ENCODE results near the gene DNAH1. TPM values are rescaled to one million over a fixed set of nuclear protein-coding genes. Genes with fewer than 3 reads are reported as not detected.

The DNAH1 gene
- total and polyA plus RNA-seq, 2 donors (not counting 1 experiment from before 2014, with no cell fraction given) = 47.2 to 59.2 TPM

DNA sequence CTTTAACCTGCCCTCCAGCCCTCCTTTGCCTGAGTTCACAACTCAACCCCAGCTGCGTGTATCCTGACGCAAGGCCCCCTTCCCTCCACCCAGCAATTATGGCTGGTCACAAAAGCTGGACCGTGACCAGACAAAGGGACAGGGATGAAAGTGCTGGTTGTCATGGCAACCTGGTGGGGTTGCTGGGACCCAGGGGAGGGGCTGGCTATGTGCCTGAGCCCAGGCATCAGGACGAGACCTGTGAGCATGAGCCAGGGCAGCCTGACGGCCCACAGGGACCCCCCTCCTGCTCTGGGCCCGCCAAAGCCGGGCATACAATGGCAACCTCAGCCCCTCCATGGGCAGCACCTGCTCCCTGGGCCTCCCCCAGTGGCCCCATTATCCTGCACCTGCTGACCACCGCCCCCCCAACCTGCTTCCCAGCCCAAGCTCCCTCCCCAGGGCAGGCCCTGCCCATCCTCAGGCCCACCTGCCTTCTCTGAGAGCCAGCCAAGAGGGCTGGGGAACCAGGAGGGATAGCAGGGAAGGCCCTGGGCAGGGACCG lies 4.5 kb upstream of the DNAH1 start:
- intact Hi-C loops (cut with micrococcal nuclease) = loop anchor here (5.0 kb wide), 1 partner anchor 34 kb away; the partner anchor contains the start of gene WDR82
- Histone ChIP-seq H3K4me3 (ENCODE audit: control extremely low read depth in 1 of 5, extremely low read depth in 1 of 5, insufficient read depth in 1 of 5, low read depth in 2 of 5, low read length in 4 of 5) (no peak overlapping the region), H3K4me1 (ENCODE audit: control insufficient read depth in 2 of 2, insufficient read depth in 2 of 2, low read length in 2 of 2) (peaks cover 32 to 49% of the 10 kb centered on the region in 2 donors), H3K27me3 (replicated peaks in 1 of 4; ENCODE audit: control extremely low read depth in 1 of 4, control insufficient read depth in 3 of 4, insufficient read depth in 4 of 4, low read length in 3 of 4) (no peaks in the 10 kb centered on the region), H4K20me1 (ENCODE audit: control insufficient read depth, insufficient read depth, low read length, poor library complexity, severe bottlenecking) (no peaks in the 10 kb centered on the region), H3K36me3 (replicated peaks in 1 of 2; ENCODE audit: control extremely low read depth in 1 of 2, control insufficient read depth in 1 of 2, extremely low read depth in 1 of 2, insufficient read depth in 2 of 2, low read length in 1 of 2) (peaks cover 4 to 9% of the 10 kb centered on the region in 2 experiments), H2AFZ (ENCODE audit: insufficient read depth, low read depth, low read length, poor library complexity, severe bottlenecking) (no peak overlapping the region), H3K4me2 (replicated peaks; ENCODE audit: low read depth, low read length, poor library complexity, severe bottlenecking) (peak overlapping the region; percentile 51), H3K9ac (ENCODE audit: low read length) (no peak overlapping the region), H3K9me3 (ENCODE audit: control extremely low read depth in 1 of 3, control insufficient read depth in 2 of 3, insufficient read depth in 1 of 3, low read length in 2 of 3) (no peaks in the 10 kb centered on the region), H3K27ac (ENCODE audit: low read length in 2 of 2) (peak overlapping the region; percentile 62 to 70), H3K79me2 (ENCODE audit: control insufficient read depth, insufficient read depth, low read length) (peaks cover 6% of the 10 kb centered on the region)
- ChIA-PET CTCF (interaction anchor here (1.2 to 3.4 kb wide), 3 partner anchors 9 to 41 kb away, joined by 3 to 18 read pairs (median 3); no protein-coding TSS in a partner anchor), POLR2A (interaction anchor here (1.0 to 1.5 kb wide), 2 partner anchors 10 to 32 kb away, joined by 3 to 12 read pairs; no protein-coding TSS in a partner anchor)
- TF ChIP-seq CTCF (IDR thresholded peaks at IDR 0.05) (no peak), EZH2 (IDR thresholded peaks at IDR 0.05; ENCODE audit: borderline replicate concordance, insufficient read depth, low read depth, low read length, poor library complexity, severe bottlenecking) (no peak)
- H3K9me3 Mint-ChIP-seq (ENCODE audit: insufficient read depth) = no peaks in the 10 kb centered on the region
- WGBS (ENCODE audit: insufficient coverage) = 96% methylated on average over 6 of the region's 9 CpGs
- DNase-seq (no peak), ATAC-seq (ENCODE audit: low read depth) (no peak)
- peak overlapping the region; percentile 89 for H3K27ac Mint-ChIP-seq
- H3K27me3 Mint-ChIP-seq = no peaks in the 10 kb centered on the region
- H3K4me1 Mint-ChIP-seq = peaks cover 62% of the 10 kb centered on the region
- peak overlapping the region; percentile 50 for H3K4me3 Mint-ChIP-seq

GRCh38 chr3:52313188-52313773 lies 2.8 kb upstream of the DNAH1 start:
- CTCF ChIA-PET = interaction anchor here (1.2 to 2.5 kb wide), 4 partner anchors 26 to 93 kb away, joined by 3 to 20 read pairs (median 5); no protein-coding TSS in a partner anchor
- no peaks in the 10 kb centered on the region for H3K9me3 Mint-ChIP-seq (ENCODE audit: insufficient read depth)
- H3K27me3 Mint-ChIP-seq = no peaks in the 10 kb centered on the region
- peak overlapping the region; percentile 76 for H3K4me3 Mint-ChIP-seq
- peak overlapping the region; percentile 94 for H3K27ac Mint-ChIP-seq
- POLR2A ChIA-PET = interaction anchor here (0.6 to 1.2 kb wide), 2 partner anchors 88 to 156 kb away, joined by 4 read pairs; partner anchors contain the start of gene TLR9
- intact Hi-C loops (cut with micrococcal nuclease) = loop anchor here (1.0 to 5.0 kb wide), 4 partner anchors 25 to 88 kb away; partner anchors contain the start of genes TLR9 and WDR82
- peak; percentile 1 for ATAC-seq (ENCODE audit: low read depth)
- peaks cover 69% of the 10 kb centered on the region for H3K4me1 Mint-ChIP-seq
- WGBS (ENCODE audit: insufficient coverage) = 100% methylated on average over 1 of the region's 2 CpGs
- no peak overlapping the region for H2AFZ ChIP-seq (ENCODE audit: insufficient read depth, low read depth, low read length, poor library complexity, severe bottlenecking)
- no peak for TF ChIP-seq CTCF (IDR thresholded peaks at IDR 0.05)
- TF ChIP-seq EZH2 (IDR thresholded peaks at IDR 0.05; ENCODE audit: borderline replicate concordance, insufficient read depth, low read depth, low read length, poor library complexity, severe bottlenecking) = no peak
- H3K79me2 ChIP-seq (ENCODE audit: control insufficient read depth, insufficient read depth, low read length) = peaks cover 6% of the 10 kb centered on the region
- H3K27me3 ChIP-seq (replicated peaks in 1 of 4; ENCODE audit: control extremely low read depth in 1 of 4, control insufficient read depth in 3 of 4, insufficient read depth in 4 of 4, low read length in 3 of 4) = no peaks in the 10 kb centered on the region
- no peak overlapping the region for H3K9ac ChIP-seq (ENCODE audit: low read length)
- H3K9me3 ChIP-seq (ENCODE audit: control extremely low read depth in 1 of 3, control insufficient read depth in 2 of 3, insufficient read depth in 1 of 3, low read length in 2 of 3) = no peaks in the 10 kb centered on the region
- H3K4me2 ChIP-seq (replicated peaks; ENCODE audit: low read depth, low read length, poor library complexity, severe bottlenecking) = peak overlapping the region; percentile 61
- DNase-seq = no peak
- no peak overlapping the region for H3K4me3 ChIP-seq (ENCODE audit: control extremely low read depth in 1 of 5, extremely low read depth in 1 of 5, insufficient read depth in 1 of 5, low read depth in 2 of 5, low read length in 4 of 5)
- H3K4me1 ChIP-seq (ENCODE audit: control insufficient read depth in 2 of 2, insufficient read depth in 2 of 2, low read length in 2 of 2) = peaks cover 36 to 61% of the 10 kb centered on the region in 2 donors
- H4K20me1 ChIP-seq (ENCODE audit: control insufficient read depth, insufficient read depth, low read length, poor library complexity, severe bottlenecking) = no peaks in the 10 kb centered on the region
- H3K27ac ChIP-seq (ENCODE audit: low read length in 2 of 2) = peak overlapping the region; percentile 65 to 82
- peaks cover 4 to 6% of the 10 kb centered on the region in 2 experiments for H3K36me3 ChIP-seq (replicated peaks in 1 of 2; ENCODE audit: control extremely low read depth in 1 of 2, control insufficient read depth in 1 of 2, extremely low read depth in 1 of 2, insufficient read depth in 2 of 2, low read length in 1 of 2)
